OCI-LY7 (cell line): ENCODE data around the gene ANAPC16.

Experiments
- EZH2phosphoT487 ChIP-seq: fragments of 200-600 bp; sonication (generic); IDR thresholded peaks from 2 replicates; pipeline ENCODE4 v1.6.1; 2018; ENCODE audit warnings: low read depth, borderline replicate concordance, mild to moderate bottlenecking, mixed run types, antibody characterized with exemption, low read length, moderate library complexity, mixed read lengths
- TF ChIP-seq, protein P1 (sequence below): fragments of 200-600 bp; sonication (generic); conservative IDR thresholded peaks from 2 replicates; pipeline ENCODE4 v1.5.1; 2014; ENCODE audit warnings: mild to moderate bottlenecking, antibody characterized with exemption, low read length, moderate library complexity, mixed read lengths

DNA sequence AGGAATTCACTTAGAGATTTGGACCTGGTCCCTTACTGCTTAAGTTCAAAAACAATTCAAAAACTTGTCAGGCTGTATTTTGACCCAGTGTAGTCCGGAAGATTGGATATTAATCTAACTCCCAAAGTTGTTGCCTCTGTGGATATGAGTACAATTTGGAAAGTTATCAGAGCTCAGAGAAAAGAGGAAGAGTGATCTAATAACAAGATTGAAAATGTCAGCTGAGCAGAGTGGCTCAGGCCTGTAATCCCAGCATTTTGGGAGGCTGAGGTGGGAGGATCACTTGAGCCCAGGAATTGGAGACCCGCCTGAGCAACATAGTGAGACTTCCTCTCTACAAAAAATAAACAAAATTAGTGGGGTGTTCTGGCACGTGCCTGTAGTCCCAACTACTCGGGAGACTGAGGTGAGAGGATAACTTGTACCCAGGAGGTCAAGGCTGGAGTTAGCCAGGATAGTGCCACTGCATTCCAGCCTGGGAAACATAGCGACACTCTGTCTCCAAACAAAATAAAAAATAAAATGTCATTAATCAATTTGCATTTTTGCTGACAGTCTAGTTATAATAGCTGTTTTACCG, 3.5 kb downstream of the ANAPC16 start:
- TF ChIP-seq, protein P1, sequence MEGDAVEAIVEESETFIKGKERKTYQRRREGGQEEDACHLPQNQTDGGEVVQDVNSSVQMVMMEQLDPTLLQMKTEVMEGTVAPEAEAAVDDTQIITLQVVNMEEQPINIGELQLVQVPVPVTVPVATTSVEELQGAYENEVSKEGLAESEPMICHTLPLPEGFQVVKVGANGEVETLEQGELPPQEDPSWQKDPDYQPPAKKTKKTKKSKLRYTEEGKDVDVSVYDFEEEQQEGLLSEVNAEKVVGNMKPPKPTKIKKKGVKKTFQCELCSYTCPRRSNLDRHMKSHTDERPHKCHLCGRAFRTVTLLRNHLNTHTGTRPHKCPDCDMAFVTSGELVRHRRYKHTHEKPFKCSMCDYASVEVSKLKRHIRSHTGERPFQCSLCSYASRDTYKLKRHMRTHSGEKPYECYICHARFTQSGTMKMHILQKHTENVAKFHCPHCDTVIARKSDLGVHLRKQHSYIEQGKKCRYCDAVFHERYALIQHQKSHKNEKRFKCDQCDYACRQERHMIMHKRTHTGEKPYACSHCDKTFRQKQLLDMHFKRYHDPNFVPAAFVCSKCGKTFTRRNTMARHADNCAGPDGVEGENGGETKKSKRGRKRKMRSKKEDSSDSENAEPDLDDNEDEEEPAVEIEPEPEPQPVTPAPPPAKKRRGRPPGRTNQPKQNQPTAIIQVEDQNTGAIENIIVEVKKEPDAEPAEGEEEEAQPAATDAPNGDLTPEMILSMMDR, result no peak
- no peak for TF ChIP-seq EZH2phosphoT487
